ENCODE data around the gene STK32C. TPM values are rescaled to one million over a fixed set of nuclear protein-coding genes. Genes with fewer than 3 reads are reported as not detected.
A peak's percentile ranks its signal among the peaks of the same experiment; 100 is the strongest.

The STK32C gene
- total and polyA plus RNA-seq, 2 of the 4 experiments (the other 2 are of a cell fraction): 5.0 to 8.3 TPM

DNA sequence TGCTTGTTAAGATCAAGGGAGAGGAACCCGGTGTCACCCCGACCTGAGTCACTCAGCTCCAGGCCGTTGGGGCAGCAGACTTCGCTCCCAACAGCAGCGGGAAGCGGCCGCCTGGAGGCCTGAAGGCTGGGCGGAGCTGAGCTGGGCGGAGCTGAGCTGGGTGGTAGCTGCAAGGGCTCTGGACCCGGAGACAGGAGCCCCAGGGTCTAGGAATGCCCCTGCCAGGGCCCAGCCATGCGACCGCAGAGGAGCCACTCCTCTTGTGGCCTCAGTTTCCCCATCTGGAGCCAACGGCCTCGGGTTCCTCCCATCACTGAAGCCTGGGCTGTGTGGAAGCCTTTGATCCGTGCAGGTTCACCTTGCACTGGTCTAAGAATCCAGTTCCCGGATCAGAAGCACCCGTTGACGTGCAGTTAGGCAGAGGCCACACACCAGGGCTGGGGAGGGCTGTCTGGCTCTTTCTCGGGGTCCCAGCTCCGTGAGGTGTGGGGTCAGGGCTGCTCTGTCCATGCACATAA, 142.9 kb downstream of the STK32C start:
- Histone ChIP-seq H2BK120ac (ENCODE audit: low read depth, low read length) (no peak overlapping the region), H4K20me1 (ENCODE audit: insufficient read depth, low read length) (no peaks in the 10 kb centered on the region), H3K9ac (ENCODE audit: low read depth, low read length) (no peak overlapping the region), H2AK9ac (replicated peaks; ENCODE audit: low read depth, low read length, poor library complexity) (no peak overlapping the region), H4K8ac (ENCODE audit: low read depth in 2 of 2, low read length in 2 of 2) (no peak overlapping the region), H3K23ac (ENCODE audit: low read depth, low read length) (no peak overlapping the region), H3K56ac (ENCODE audit: extremely low read depth, insufficient read depth, low read length) (no peak overlapping the region), H2BK15ac (ENCODE audit: low read depth, low read length) (no peak overlapping the region), H3K18ac (ENCODE audit: low read depth, low read length) (no peak overlapping the region), H3K79me1 (ENCODE audit: low read depth in 1 of 2, low read length in 2 of 2) (no peaks in the 10 kb centered on the region), H3K4ac (ENCODE audit: low read depth, low read length) (no peak overlapping the region), H3K36me3 (ENCODE audit: control insufficient read depth, insufficient read depth, low read length) (no peaks in the 10 kb centered on the region), H3K9me3 (ENCODE audit: control insufficient read depth, insufficient read depth, low read length) (no peaks in the 10 kb centered on the region), H4K91ac (ENCODE audit: insufficient read depth, low read depth, low read length) (no peak overlapping the region), H3K4me3 (ENCODE audit: insufficient read depth, low read depth, low read length) (no peak overlapping the region), H3K14ac (replicated peaks; ENCODE audit: low read depth, low read length) (no peak overlapping the region), H3K27ac (ENCODE audit: insufficient read depth, low read length) (no peak overlapping the region), H2BK20ac (ENCODE audit: low read depth, low read length) (no peak overlapping the region), H2BK5ac (ENCODE audit: low read depth, low read length, poor library complexity, severe bottlenecking) (no peak overlapping the region), H3K27me3 (ENCODE audit: control insufficient read depth, insufficient read depth, low read length) (no peaks in the 10 kb centered on the region; the same call in 1 of the 2 replicates), H3K4me2 (ENCODE audit: low read depth, low read length) (no peak overlapping the region), H2AFZ (replicated peaks; ENCODE audit: low read length, poor library complexity) (no peak overlapping the region), H4K5ac (ENCODE audit: low read depth, low read length) (no peak overlapping the region), H2AK5ac (ENCODE audit: low read depth, low read length) (no peak overlapping the region), H3K4me1 (ENCODE audit: control insufficient read depth, insufficient read depth, low read length) (no peaks in the 10 kb centered on the region), H3K9me1 (ENCODE audit: insufficient read depth, low read length) (no peaks in the 10 kb centered on the region)
- dilution Hi-C loops (cut with HindIII; ENCODE audit: low sequenced_read_pairs, unreplicated experiment): no loop called here
- TF ChIP-seq, protein P1, sequence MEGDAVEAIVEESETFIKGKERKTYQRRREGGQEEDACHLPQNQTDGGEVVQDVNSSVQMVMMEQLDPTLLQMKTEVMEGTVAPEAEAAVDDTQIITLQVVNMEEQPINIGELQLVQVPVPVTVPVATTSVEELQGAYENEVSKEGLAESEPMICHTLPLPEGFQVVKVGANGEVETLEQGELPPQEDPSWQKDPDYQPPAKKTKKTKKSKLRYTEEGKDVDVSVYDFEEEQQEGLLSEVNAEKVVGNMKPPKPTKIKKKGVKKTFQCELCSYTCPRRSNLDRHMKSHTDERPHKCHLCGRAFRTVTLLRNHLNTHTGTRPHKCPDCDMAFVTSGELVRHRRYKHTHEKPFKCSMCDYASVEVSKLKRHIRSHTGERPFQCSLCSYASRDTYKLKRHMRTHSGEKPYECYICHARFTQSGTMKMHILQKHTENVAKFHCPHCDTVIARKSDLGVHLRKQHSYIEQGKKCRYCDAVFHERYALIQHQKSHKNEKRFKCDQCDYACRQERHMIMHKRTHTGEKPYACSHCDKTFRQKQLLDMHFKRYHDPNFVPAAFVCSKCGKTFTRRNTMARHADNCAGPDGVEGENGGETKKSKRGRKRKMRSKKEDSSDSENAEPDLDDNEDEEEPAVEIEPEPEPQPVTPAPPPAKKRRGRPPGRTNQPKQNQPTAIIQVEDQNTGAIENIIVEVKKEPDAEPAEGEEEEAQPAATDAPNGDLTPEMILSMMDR (conservative IDR thresholded peaks at IDR 0.05; ENCODE audit: low read depth, low read length): no peak
- no peak for TF ChIP-seq MAFK (IDR thresholded peaks at IDR 0.05; ENCODE audit: low read depth, low read length)
- no peak for TF ChIP-seq CHD1 (IDR thresholded peaks at IDR 0.05; ENCODE audit: low read depth, low read length)
- TF ChIP-seq MAZ (IDR thresholded peaks at IDR 0.05; ENCODE audit: borderline replicate concordance, low read depth, low read length): no peak
- TF ChIP-seq POLR2A (IDR thresholded peaks at IDR 0.05; ENCODE audit: low read depth, low read length): no peak
- no peak for TF ChIP-seq SMC3 (IDR thresholded peaks at IDR 0.05; ENCODE audit: low read depth, low read length)
- TF ChIP-seq, protein P2, sequence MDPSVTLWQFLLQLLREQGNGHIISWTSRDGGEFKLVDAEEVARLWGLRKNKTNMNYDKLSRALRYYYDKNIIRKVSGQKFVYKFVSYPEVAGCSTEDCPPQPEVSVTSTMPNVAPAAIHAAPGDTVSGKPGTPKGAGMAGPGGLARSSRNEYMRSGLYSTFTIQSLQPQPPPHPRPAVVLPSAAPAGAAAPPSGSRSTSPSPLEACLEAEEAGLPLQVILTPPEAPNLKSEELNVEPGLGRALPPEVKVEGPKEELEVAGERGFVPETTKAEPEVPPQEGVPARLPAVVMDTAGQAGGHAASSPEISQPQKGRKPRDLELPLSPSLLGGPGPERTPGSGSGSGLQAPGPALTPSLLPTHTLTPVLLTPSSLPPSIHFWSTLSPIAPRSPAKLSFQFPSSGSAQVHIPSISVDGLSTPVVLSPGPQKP (IDR thresholded peaks at IDR 0.05; ENCODE audit: borderline replicate concordance, low read depth, low read length): no peak
- no peak for TF ChIP-seq RAD21 (IDR thresholded peaks at IDR 0.05; ENCODE audit: low read length)
- TF ChIP-seq, protein P3, sequence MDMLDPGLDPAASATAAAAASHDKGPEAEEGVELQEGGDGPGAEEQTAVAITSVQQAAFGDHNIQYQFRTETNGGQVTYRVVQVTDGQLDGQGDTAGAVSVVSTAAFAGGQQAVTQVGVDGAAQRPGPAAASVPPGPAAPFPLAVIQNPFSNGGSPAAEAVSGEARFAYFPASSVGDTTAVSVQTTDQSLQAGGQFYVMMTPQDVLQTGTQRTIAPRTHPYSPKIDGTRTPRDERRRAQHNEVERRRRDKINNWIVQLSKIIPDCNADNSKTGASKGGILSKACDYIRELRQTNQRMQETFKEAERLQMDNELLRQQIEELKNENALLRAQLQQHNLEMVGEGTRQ (IDR thresholded peaks at IDR 0.05; ENCODE audit: low read depth, low read length): no peak
- TF ChIP-seq BHLHE40 (IDR thresholded peaks at IDR 0.05; ENCODE audit: low read depth, low read length): no peak
- no peak for TF ChIP-seq RFX5 (IDR thresholded peaks at IDR 0.05; ENCODE audit: low read depth, low read length)
- no TSS peak for BruUV-seq (replicated peaks)
- in situ Hi-C loops (cut with MboI; ENCODE audit: low sequenced_read_pairs): no loop called here
- ATAC-seq (ENCODE audit: low read depth) (peak; percentile 53; the same call in 1 of the 2 replicates), DNase-seq (no peak)
- intact Hi-C loops (cut with micrococcal nuclease): no loop called here
- WGBS, 2 experiments (ENCODE audit: extremely low coverage in 2 of 2, insufficient read length in 1 of 2): 55% methylated on average over 8 of the region's 20 CpGs; no CpG with 5 or more reads in 1 of the 2 experiments
- CTCF ChIA-PET: no interaction called here
- POLR2A ChIA-PET (ENCODE audit: unreplicated experiment): no interaction called here
